HG02678 (cell line): ENCODE data around the gene ZNF512.
A peak's percentile ranks its signal among the peaks of the same experiment; 100 is the strongest.
"Not testable (repeated sequence)": the region's sequence is repeated elsewhere in the genome, so short reads cannot be mapped to it uniquely, and the experiment has no call there.

Experiments
- ATAC-seq: cut with Tn5 transposase; IDR thresholded peaks from one replicate; pipeline ENCODE4 v1.9.1; 2021; ENCODE audit warnings: mild to moderate bottlenecking, moderate library complexity; ENCODE audit not compliant: unreplicated experiment

The ZNF512 gene

DNA sequence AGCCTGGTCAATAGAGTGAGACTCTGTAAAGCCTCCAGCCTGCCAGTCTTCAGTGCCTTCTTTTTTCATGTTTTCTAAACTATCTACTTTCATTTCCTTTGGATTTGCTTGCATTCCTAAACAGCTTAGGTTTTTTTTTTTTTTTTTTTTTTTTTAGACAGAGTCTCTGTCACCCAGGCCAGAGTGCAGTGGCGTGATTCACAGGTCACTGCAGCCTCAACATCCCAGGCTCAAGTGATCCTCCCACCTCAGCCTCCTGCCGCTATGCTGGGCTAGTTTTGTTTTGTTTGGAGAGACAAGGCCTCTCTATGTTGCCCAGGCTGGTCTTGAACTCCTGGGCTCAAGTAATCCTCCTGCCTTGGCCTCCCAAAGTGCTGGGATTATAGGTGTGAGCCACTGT, 47.4 kb downstream of the ZNF512 start:
- not testable (repeated sequence) for ATAC-seq

DNA sequence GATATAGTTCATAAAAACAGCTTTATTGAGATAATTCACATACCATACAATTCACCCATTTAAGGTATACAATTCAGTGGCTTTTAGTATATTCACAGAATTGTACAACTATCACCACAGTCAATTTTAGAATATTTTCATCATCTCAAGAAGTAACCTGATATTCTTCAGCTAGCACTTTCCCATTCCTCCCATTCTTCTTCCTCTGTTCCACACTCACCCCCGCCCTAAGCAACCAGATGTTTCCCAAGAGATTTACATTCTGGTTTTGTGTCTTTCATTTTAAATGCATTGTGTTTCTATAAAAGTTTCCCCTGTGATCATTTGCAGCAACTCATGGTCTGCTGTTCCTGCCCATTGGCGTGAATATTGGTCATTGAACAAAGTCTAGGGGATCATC, 51.4 kb downstream of the ZNF512 start:
- ATAC-seq: no peak

DNA sequence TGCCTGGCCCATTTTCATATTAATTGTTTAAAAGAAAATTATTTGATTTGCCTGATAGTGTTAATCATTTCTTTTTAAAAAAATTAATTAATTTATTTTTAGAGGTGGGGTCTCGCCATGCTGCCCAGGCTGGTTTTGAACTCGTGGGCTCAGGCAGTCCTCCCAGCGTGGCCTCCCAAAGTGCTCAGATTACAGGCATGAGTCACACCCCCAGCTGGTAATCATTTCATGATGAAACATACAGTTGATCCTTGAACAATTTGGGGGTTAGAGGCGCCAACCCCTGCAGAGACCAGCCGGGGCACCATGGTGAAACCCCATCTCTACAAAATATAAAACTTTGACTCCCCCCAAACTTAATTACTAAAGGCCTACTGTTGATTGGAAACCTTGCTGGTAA, 53.9 kb downstream of the ZNF512 start:
- ATAC-seq: no peak

DNA sequence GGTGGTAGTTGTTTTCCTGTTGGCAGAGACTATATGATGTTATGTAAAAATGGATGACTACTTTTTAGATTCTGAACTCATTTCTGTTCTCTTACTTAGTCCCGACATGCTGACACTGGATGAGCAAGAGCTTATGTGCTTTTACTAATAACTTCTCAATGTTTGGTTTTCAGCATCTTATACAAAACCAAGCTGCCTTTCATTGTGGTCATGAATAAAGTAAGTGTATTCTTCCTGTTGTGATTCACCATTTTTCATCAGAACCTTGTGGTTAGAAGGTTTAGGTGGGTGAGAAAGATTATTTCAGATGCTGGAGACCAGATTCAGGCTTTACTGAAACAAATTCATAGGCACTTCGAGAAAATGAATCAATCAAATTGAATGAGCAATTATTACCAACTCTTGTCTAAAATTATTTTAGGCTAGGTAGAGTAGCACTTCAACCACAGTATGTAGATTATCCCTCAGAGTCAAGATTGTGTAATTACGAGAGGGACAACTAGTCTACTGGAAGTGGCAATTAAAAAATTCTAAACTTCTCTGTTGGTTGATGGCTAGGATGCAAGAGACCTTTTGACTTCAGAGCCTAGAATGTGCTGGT, 55.3 kb downstream of the ZNF512 start:
- ATAC-seq: no peak

DNA sequence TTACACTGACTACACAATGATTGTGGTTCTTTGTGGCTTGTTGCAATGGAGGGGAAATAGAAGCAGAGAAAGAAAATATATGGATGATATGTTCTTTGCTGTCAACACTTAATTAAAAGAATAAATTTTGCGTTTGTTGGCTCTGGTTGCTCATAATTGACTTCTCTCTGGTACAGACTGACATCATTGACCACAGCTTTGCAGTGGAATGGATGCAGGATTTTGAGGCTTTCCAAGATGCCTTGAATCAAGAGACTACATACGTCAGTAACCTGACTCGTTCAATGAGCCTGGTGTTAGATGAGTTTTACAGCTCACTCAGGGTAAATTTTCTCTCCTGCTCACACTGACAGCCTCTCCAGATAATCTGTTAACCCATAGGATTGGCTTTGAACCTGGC, 55.9 kb downstream of the ZNF512 start:
- no peak for ATAC-seq

DNA sequence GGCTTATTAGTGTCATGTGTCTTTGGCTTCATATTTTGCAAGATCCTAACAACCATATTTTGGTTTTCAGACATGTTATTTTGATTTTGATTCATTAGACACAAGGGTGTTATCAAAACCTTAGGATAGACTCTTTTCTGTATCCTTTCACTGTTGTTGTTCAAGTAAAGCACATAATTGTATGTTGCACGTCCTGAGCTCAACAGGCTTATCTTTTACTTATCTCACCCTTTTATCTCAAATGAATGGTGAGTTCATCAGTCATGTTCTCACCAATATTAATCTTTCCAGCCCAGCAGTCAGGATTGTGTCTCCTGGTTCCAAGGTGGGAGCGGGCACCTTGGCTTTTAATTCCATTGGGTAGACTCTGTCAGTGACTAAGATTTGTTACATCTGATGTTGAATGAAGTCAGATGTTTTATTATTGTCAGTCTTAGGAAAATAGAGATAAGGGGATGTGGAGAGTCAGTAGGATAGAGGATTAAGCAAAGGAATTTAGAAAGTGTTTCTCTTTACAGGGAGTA, 57.9 kb downstream of the ZNF512 start:
- no peak for ATAC-seq

DNA sequence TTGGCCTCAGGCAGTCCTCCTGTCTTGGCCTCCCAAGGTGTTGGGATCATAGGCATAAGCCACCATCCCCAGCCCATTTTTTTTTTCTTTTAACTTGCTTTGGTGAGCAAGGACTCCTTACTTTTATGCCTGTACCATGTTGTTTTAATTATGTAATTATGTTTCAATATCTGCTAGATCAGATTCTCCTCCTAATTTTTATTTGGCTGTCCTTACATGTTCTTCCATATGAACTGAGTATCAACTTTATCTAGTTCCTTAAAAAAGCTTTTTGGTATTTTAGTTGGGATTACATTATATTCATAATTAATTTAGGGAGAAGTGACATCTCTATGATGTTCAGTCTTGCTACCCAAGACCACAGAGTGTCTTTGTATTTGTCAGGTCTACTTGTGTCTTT, 62.4 kb downstream of the ZNF512 start:
- no peak for ATAC-seq

DNA sequence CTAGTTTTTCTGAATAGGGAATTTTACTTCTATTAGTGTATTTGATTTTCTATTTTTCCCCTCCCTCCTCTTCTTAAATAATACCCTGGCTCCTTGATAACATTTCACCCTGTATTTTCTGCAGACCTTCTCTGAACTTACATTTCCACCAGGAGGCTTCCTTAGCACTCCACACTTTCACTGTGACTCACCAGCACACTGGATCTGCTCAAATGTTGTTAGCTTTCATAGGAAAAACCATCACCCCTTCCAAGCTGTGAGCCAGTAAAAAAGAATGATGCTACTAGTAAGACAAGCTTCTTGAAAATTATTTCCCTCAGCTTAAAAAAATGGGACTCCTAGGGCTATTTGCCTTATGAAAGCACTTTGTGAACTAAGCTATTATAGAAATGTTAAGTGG, 64.4 kb downstream of the ZNF512 start:
- no peak for ATAC-seq

DNA sequence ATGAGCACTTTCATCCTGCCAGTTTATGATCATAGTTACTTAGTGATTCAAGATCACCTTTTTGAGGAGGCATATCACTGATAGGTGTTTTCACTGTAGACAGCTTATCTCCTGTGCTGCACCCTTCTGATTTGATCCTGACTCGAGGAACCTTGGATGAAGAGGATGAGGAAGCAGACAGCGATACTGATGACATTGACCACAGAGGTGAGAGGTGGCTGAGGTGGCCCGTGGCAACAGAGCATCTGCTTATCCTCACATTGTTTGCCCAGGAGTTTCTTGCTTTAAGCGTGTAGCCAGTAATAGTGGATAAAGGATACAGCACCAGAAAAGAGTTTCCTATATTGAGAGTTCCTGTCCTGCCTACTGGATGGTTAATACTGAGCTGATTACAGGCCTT, 64.9 kb downstream of the ZNF512 start:
- ATAC-seq: no peak

DNA sequence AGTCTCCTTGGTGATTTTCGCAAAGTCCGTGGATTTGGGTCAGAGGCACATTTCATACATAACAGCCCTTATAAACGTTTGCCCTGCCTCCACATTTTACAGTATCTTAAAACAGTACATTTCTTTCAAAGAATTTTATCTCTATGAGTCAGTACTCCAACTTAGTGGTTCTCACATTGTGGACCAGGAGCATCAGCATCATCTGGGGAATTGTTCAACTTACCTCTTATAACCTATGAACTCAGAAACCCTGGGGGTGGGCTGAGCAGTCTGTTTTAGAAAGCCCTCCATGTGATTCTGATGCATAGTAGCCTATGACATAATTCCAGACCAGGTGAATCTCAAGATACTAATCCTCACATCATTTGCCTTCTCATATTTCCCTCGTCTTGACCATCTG, 68.2 kb downstream of the ZNF512 start:
- no peak for ATAC-seq

DNA sequence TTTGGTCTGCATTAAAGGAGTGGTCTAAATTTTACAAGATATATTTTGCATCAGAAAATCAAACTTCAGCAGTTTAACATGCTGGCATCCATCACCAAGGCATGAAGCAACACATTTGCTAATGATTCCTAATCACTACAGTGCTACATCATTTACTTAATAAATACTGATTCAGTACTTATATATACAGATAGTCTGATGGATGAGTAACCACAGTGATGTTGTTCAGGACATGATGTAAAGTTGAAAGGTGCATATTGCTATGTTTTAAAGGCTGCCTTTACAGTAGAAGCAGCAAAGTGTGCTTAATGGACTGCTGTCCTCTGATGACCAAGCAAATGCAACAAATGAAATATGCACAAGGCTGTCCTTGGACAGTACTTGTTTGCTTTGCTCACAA, 69.5 kb downstream of the ZNF512 start:
- ATAC-seq: no peak

DNA sequence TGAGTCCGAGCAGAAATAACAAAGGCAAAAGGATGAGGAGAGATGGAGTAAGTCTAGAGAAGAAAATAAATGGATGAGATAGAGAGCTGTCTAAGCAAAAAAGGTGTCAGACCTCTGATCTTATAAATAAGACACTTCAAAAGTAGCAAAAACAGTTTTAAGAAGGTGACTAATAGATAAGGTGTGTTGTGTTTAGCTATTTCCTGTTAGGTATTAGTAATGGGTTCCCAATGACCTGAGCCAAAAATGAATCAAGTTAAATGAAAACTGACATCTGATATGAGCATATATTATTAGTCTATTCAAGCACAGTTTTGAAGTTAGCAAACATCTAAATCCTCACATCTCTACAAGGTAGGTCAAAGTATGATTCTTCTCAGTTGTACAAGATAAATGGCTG, 69.9 kb downstream of the ZNF512 start:
- ATAC-seq: no peak

DNA sequence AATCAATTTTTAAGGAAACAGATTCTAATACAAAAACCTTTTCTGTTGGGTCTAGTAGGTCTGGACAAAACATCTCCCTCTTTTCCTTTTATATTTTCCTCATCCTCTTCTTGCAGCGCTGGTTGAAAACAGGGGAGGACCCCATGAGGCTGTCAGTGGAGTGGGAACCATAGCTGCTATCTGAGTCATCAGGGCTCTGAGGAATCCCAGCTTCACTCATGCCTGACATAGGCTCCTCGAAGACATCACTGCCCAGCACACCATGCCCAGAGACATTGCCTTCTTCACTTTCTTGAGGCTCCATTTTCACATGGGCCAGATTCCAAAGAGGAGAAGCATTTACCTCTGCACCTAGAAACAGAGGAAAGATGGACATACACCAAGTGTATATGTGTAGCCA, 70.6 kb downstream of the ZNF512 start:
- ATAC-seq: no peak

DNA sequence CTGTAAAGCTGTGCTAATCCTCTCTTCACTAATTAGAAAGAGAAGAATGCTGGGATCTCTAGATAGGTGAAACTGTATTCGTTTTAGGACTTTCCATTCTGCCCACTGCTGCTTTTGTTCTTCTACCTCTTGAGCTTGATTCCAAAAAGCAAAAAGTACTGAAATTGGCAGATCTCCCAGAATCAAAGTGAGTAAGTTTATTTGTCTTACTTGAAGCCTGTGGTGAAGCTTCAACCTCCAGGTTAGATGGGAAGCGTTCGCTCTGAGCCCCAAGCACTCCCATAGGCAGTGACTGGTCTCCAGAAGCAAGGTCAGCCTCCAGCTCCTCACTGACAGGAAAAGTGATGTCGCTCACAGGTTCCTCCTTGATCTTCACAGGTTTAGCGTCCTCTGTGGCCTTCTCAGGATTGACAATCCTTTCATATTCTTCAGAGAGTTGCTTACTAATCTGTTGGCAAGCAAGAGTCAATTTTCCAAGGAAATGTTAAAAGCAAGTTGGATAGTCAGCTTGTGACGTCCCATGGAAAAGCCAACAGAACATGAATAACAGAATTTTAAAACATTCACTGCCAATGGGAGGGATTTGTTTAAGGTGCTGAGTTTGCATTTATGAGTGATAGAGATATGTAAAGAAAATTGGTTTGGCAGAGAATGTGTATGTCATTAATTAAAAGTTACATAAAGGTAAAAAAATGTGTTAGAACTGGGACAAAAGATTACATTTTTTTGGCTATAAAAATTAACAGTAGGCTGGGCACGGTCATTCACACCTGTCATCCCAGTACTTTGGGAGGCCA, 72.5 kb downstream of the ZNF512 start:
- ATAC-seq: no peak

DNA sequence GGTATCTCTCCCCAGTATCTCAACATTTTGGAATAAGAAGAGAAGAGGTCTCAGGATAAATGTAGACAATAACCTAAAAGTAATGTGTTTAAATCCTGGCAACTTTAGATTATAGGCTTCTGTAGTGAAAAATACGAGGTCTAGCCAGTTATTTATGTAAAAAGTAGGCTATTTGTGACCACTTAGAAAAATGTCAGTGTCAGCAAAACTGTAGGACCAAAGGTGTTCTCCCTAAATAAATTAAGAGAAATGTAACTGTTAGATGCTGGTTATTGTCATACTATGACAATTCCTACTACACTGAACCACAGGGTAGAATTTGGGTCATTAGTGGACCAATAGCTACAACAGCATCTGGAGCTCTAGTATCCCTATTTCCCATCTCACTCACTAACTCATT, 78.5 kb downstream of the ZNF512 start:
- ATAC-seq: no peak

DNA sequence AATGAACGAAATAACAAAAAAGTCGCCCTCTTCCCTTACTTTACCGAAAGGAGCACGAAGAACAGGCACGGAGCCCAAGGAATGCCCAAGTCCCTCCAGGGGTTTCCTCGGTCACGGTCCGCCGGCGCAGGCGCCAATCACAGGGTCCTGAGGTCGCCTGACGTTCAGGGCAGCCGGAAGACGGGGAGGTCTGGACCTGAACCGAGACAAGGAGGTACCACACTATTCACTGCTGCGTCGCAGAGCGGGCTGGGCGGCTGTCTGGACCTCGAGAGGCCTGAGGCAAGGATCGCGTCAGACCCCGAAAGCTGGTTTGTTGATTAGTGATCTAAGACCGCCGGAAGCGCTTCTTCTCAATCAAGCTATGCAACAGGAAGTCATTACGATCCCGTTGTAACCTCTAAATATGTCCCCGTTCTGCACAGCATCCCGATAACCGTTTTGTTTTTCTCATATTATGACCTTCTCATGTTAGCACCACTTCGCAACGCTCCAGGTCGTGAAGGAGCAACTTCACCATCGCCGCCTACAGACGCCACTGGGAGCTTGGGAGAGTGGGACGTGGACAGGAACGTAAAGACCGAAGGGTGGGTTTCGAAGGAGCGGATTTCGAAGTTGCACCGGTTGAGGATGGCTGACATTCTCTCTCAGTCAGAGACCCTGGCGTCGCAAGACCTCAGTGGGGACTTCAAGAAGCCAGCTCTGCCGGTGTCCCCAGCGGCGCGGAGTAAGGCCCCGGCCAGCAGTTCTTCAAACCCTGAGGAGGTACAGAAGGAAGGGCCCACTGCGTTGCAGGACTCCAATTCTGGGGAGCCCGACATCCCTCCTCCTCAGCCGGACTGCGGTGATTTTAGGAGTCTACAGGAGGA, 80.7 kb downstream of the ZNF512 start, which contains the start of the genes SLC4A1AP and SUPT7L:
Gene SLC4A1AP, plus strand, starts transcription at position 605 of the 869 bp plus-strand sequence. Its CDS starts 26 bp downstream, at position 631.
Gene SUPT7L, minus strand, starts transcription at position 330 of the 869 bp plus-strand sequence. CDS start 1,422 bp downstream, outside the sequence.
- peak; percentile 70 for ATAC-seq

DNA sequence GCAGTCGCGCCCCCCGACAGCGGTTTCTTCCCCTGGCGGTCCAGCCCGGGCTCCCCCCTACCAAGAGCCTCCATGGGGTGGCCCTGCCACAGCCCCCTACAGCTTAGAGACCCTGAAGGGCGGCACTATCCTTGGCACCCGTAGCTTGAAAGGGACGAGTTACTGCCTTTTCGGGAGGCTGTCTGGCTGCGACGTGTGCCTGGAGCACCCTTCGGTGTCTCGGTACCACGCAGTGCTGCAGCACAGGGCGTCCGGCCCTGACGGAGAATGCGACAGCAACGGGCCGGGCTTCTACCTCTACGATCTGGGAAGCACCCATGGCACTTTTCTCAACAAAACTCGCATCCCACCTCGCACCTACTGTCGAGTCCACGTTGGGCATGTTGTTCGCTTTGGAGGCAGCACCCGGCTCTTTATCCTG, 81.3 kb downstream of the ZNF512 start:
- ATAC-seq: peak; percentile 12

DNA sequence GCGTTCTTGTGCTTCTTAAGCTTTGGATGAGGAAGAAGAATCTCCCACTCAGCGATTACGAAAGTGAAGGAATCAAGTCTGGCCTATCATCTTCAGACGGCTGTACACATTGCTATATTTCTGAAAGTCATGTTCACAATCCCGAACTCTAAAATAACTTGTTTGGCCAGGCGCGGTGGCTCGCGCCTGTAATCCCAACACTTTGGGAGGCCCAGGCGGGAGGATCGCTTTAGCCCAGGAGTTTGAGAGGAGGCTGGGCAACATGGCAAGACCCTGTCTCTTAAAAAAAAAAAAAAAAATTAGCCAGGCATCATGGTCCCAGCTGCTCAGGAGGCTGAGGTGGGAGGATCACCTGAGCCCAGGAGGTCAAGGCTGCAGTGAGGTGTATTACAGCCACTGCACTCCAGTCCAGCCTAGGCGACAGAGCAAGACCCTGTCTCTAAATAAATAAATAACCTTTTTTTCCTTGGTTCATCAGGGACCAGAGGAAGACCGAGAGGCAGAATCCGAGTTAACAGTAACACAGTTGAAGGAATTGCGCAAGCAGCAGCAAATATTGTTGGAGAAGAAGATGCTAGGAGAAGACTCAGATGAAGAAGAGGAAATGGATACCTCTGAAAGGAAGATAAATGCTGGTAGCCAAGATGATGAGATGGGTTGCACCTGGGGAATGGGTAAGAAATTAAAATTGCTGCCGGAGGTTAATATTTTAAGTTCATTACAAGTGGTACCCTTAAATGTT, 82.0 kb downstream of the ZNF512 start:
- ATAC-seq: no peak

DNA sequence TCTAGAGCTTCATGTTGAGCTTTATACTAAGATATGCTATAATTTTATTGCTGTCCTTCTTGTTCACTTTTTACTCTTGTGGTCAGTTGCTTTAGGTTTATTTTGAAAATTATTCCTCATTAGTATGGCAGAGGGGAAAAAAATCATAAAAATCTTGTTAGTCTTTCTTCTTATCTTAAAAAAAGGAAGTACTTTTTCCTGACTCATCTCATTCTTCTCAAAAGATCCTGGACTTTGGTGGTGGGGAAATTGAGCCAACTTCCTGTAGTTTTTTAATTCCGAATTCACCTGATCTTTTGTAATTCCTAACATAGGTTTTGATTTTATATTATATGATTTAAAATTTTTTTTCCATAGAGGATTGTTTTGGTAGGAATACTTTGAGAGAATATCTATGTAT, 84.6 kb downstream of the ZNF512 start:
- no peak for ATAC-seq

DNA sequence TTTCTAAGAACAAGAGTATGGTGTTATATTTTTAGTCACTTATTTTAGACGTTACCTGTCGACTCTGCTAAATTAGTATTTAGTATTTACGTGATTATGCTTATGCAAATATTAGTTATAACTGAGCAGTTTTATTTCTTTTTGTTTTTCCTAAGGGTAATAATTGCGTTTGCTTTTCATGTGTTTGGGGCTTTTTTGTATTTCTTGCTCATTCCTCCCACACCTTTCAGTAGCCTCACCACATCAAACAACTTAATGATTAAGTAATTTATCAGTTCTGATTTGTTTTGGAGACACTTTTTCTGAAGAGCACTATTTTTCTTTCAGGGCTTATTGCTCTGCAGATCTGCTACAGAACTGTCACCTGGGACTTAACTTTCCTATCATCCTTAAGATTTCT, 88.4 kb downstream of the ZNF512 start:
- no peak for ATAC-seq
